ENCODE results near the gene MC1R. TPM values are rescaled to one million over a fixed set of nuclear protein-coding genes. Genes with fewer than 3 reads are reported as not detected.
"Not testable (repeated sequence)": the region's sequence is repeated elsewhere in the genome, so short reads cannot be mapped to it uniquely, and the experiment has no call there.

MC1R gene
- total and polyA plus RNA-seq, 7 donors = 0.18 to 1.8 (median 0.77) TPM

GRCh38 chr16:89912627-89913026 lies 6.0 kb upstream of the MC1R start:
- Histone ChIP-seq H3K36me3 (ENCODE audit: insufficient read depth in 1 of 2, low read depth in 1 of 2) (peaks cover 0 to 37% of the 10 kb centered on the region in 2 donors), H3K27me3 (ENCODE audit: insufficient read depth in 3 of 3, low read length in 2 of 3) (no peaks in the 10 kb centered on the region), H3K27ac (no peak overlapping the region), H3K4me3 (no peak overlapping the region), H3K9me3 (no peaks in the 10 kb centered on the region), H3K4me1 (peaks cover 4% of the 10 kb centered on the region)
- ATAC-seq (peak in 1 of 4 donors; percentile 14), DNase-seq (peak in 1 of 2 donors; percentile 32)
- intact Hi-C loops (cut with DNase I) = no loop called here
- WGBS, 3 donors = 61 to 72% (median 68%) methylated on average over 14 of the region's 14 CpGs
- TF ChIP-seq CTCF (IDR thresholded peaks at IDR 0.05) = no peak

GRCh38 chr16:89913408-89914387 lies 5.0 kb upstream of the MC1R start:
- TF ChIP-seq CTCF (IDR thresholded peaks at IDR 0.05) = no peak
- 74 to 82% (median 80%) methylated on average over 30 of the region's 30 CpGs for WGBS, 3 donors
- Histone ChIP-seq H3K27me3 (ENCODE audit: insufficient read depth in 3 of 3, low read length in 2 of 3) (peaks cover 0 to 10% (median 10%) of the 10 kb centered on the region in 3 donors), H3K27ac (no peak overlapping the region), H3K36me3 (ENCODE audit: insufficient read depth in 1 of 2, low read depth in 1 of 2) (peaks cover 0 to 36% of the 10 kb centered on the region in 2 donors), H3K4me1 (peaks cover 12% of the 10 kb centered on the region), H3K9me3 (no peaks in the 10 kb centered on the region), H3K4me3 (no peak overlapping the region)
- intact Hi-C loops (cut with DNase I) = no loop called here
- DNase-seq (peak in 1 of 2 donors; percentile 40), ATAC-seq (no peak)

- Histone ChIP-seq H3K36me3 (ENCODE audit: insufficient read depth in 1 of 2, low read depth in 1 of 2) (peaks cover 0 to 29% of the 10 kb centered on the region in 2 donors), H3K27me3 (ENCODE audit: insufficient read depth in 3 of 3, low read length in 2 of 3) (peaks cover 0 to 19% (median 15%) of the 10 kb centered on the region in 3 donors), H3K4me1 (peaks cover 13% of the 10 kb centered on the region)
- H3K4me3 ChIP-seq; DNase-seq; H3K9me3 ChIP-seq; H3K27ac ChIP-seq; ATAC-seq; intact Hi-C loops (cut with DNase I): not testable (repeated sequence)
- WGBS, 3 donors = 47 to 55% (median 48%) methylated on average over 11 of the region's 11 CpGs
These were observed 3.9 kb upstream of the MC1R start for GRCh38 chr16:89914642-89915285.

GRCh38 chr16:89915303-89916232 lies 3.1 kb upstream of the MC1R start:
- intact Hi-C loops (cut with DNase I) = no loop called here
- TF ChIP-seq CTCF (IDR thresholded peaks at IDR 0.05) = no peak
- H3K4me1 ChIP-seq = peaks cover 8% of the 10 kb centered on the region
- no peak overlapping the region for H3K27ac ChIP-seq
- ATAC-seq (no peak), DNase-seq (peak in 1 of 2 donors; percentile 58)
- H3K4me3 ChIP-seq = no peak overlapping the region
- no peaks in the 10 kb centered on the region for H3K9me3 ChIP-seq
- 64 to 71% (median 64%) methylated on average over 38 to 40 of the region's 40 CpGs for WGBS, 3 donors
- peaks cover 0 to 25% (median 17%) of the 10 kb centered on the region in 3 donors for H3K27me3 ChIP-seq (ENCODE audit: insufficient read depth in 3 of 3, low read length in 2 of 3)
- peaks cover 0 to 21% of the 10 kb centered on the region in 2 donors for H3K36me3 ChIP-seq (ENCODE audit: insufficient read depth in 1 of 2, low read depth in 1 of 2)

Data from psoas muscle (tissue), 8 donors.